Sigmoid colon (tissue), 3 donors: ENCODE data around the gene ZFAND3.

Experiments used
- CTCF ChIP-seq, 4 experiments: fragments of 450-650 bp in 3 of 4; fragments of 200-600 bp in 1 of 4; IDR thresholded peaks; one replicate each; pipeline ENCODE4 v1.5.1; 2016 to 2019; ENCODE audit warnings: antibody characterized with exemption in 4 of 4, mild to moderate bottlenecking in 3 of 4, moderate library complexity in 2 of 4
- POLR2A ChIP-seq, 2 donors: fragments of 450-650 bp; IDR thresholded peaks; one replicate each; pipeline ENCODE4 v1.6.1; 2016; ENCODE audit warnings: antibody characterized with exemption in 2 of 2, mild to moderate bottlenecking in 2 of 2, moderate library complexity in 2 of 2

- TF ChIP-seq CTCF (IDR thresholded peaks at IDR 0.05) (no peak), POLR2A (IDR thresholded peaks at IDR 0.05) (no peak)
Observed at GRCh38 chr6:38021571-38021970, 202.0 kb downstream of the ZFAND3 start.
